AG09309 (cell line): Measurements from ENCODE around the gene CINP.

Experiments used
- DNase-seq: peaks from one replicate; pipeline ENCODE4 v3.0.0-alpha.2; 2010; ENCODE audit warnings: low read depth
- H3K4me3 ChIP-seq: 2 replicates; pipeline ENCODE4 v1.5.1; 2011; ENCODE audit warnings: mild to moderate bottlenecking, low read depth, low read length, moderate library complexity; ENCODE audit not compliant: control insufficient read depth
- CTCF ChIP-seq: IDR thresholded peaks from 2 replicates; pipeline ENCODE4 v1.5.1; 2011; ENCODE audit warnings: mild to moderate bottlenecking, low read depth, low read length, inconsistent platforms; ENCODE audit not compliant: insufficient read depth, control insufficient read depth; ENCODE audit errors: missing control alignments

Gene CINP

GRCh38 chr14:102348376-102348775, 14.3 kb downstream of the CINP start:
- TF ChIP-seq CTCF: no peak

GRCh38 chr14:102346645-102347044, 16.0 kb downstream of the CINP start:
- H3K4me3 ChIP-seq: no peak overlapping the region
- TF ChIP-seq CTCF: no peak
- no peak for DNase-seq

More at GRCh38 chr14:102348376-102348775, 14.3 kb downstream of the CINP start:
- H3K4me3 ChIP-seq: no peak overlapping the region
- no peak for DNase-seq

- no peak for DNase-seq
- no peak overlapping the region for H3K4me3 ChIP-seq
- TF ChIP-seq CTCF: no peak
Measured at GRCh38 chr14:102345232-102345631, 17.5 kb downstream of the CINP start.

GRCh38 chr14:102344485-102344884, 18.2 kb downstream of the CINP start:
- no peak overlapping the region for H3K4me3 ChIP-seq
- no peak for DNase-seq
- TF ChIP-seq CTCF: no peak

- TF ChIP-seq CTCF: no peak
- no peak for DNase-seq
- no peak overlapping the region for H3K4me3 ChIP-seq
Measured at GRCh38 chr14:102344084-102344483, 18.6 kb downstream of the CINP start.

GRCh38 chr14:102342238-102342637, 20.5 kb downstream of the CINP start:
- no peak for DNase-seq
- TF ChIP-seq CTCF: no peak
- no peak overlapping the region for H3K4me3 ChIP-seq

GRCh38 chr14:102341566-102341965, 21.1 kb downstream of the CINP start:
- no peak for DNase-seq
- TF ChIP-seq CTCF: no peak
- no peak overlapping the region for H3K4me3 ChIP-seq
